Measurements from ENCODE around the gene PPM1K.
A peak's percentile ranks its signal among the peaks of the same experiment; 100 is the strongest.
"Not testable (repeated sequence)": the region's sequence is repeated elsewhere in the genome, so short reads cannot be mapped to it uniquely, and the experiment has no call there.

Gene PPM1K

GRCh38 chr4:88284439-88285234, at the start of gene PPM1K:
Gene PPM1K (minus strand): TSS chr4:88284561. CDS start chr4:88278583, 5,978 bp downstream.
- DNase-seq = peak; percentile 99

DNA sequence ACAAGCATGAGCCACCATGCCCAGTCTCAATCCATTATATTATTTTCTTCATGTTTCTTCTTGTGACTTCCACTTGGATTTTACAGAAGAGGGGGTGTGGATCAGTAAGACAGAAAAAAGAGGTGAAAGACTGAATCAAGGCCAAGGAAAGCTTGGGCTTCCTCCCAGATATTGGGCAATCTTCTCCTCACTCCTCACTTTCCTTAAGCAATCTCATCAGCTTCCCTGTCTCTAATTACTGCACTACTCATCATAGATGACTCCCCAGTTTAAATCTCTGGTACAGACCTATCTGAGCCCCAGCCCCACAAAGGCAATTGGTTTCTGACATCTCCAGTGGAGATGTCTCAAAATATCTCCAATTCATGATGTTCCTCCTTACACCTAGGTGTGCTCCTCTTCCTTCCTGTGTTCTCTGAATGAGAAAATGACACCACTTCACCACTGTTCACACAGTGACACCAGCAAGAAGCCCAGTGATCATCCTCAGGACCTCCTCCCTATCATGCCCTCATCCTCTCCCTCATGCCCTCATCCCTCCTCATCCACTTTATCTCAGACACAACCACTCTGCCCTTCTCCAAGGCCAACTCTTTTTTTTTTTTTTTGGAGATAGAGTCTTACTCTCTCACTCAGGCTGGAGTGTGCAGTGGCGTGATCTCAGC, 49.5 kb upstream of the PPM1K start:
- DNase-seq = no peak

GRCh38 chr4:88327665-88328064, 43.3 kb upstream of the PPM1K start:
- no peak for DNase-seq

GRCh38 chr4:88320780-88321373, 36.5 kb upstream of the PPM1K start:
- DNase-seq = no peak

GRCh38 chr4:88320224-88320779, 35.9 kb upstream of the PPM1K start:
- DNase-seq = no peak

DNA sequence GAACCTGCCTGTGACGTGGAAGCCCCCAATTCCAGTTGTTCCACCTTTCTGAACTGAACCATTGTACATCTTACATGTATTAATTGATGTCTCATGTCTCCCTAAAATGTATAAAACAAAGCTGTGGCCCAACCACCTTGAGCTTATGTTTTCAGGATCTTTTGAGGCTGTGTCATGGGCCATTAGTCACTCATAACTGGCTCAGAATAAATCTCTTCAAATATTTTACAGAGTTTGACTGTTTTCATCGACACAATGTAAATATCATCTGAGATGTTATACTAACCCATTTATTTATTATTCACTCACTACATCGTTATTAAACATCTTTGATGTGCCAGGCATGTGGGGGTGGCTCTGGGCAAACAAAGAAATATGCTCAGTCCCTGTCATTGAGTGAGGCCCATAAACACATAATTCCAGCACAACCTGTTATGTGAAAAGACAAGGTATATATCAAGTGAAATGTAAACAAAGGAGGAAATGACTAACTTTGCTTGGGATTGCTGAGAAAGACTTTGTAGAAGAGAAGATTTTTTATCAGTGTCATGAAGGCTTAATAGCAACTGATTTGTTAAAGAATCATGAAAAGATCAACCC, 34.5 kb upstream of the PPM1K start:
- DNase-seq = no peak

- DNase-seq = no peak
Measured at GRCh38 chr4:88315460-88316017, 31.2 kb upstream of the PPM1K start.

- DNase-seq = not testable (repeated sequence)
Measured at GRCh38 chr4:88313088-88313624, 28.8 kb upstream of the PPM1K start.

DNA sequence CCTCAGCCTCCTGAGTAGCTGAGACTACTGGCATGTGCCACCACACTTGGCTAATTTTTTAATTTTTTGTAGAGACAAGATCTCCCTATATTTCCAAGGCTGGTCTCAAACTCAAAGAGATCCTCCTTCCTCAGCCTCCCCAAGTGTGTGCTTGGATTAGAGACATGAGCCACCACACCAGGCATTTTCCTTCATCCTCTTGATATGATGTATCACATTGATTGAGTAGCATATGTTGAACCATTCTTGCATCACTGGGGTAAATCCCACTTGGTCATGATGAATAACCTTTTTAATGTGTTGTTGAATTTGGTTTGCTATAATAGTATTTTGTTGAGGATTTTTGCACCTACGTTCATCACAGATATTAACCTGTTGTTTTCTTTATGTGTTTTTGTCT, 24.2 kb upstream of the PPM1K start:
- no peak for DNase-seq

GRCh38 chr4:88297725-88298454, 13.5 kb upstream of the PPM1K start:
- no peak for DNase-seq

DNA sequence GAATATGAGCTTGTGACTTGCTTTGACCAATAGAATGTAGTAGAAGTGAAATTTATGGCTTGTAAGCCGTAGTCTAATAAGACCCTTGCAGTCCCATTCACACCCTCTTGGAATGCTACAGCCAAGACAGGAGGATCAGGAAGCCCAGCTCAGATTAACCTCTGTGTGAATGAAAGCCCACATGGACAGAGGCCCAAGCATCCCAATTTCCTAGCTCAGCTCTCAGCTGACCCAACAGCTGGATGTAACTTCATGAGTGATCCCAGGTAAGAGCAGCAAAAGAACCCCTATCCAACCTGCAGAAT, 12.8 kb upstream of the PPM1K start:
- DNase-seq = no peak

GRCh38 chr4:88296413-88297211, 12.3 kb upstream of the PPM1K start:
- DNase-seq = no peak

- no peak for DNase-seq
Measured at GRCh38 chr4:88295656-88296055, 11.3 kb upstream of the PPM1K start.

DNA sequence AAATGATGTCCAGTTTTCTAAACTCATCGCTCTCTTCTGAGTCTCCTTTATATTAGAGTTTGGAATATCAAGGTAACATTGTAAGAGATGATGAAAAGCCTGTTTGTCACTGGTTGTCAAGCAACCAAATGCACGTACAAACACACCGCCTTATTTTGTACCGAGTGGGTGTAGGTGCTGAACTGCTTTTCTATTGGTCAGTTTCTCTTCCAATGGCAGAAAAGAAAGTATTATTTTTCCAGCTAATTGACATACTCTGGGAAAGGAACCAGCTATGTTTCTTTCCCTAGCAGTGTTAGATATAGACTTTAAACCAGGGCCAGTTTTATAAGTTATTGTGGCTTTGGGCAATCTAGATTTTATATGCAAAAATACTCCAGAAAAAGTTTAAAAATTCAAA, 6.6 kb upstream of the PPM1K start:
- no peak for DNase-seq

DNA sequence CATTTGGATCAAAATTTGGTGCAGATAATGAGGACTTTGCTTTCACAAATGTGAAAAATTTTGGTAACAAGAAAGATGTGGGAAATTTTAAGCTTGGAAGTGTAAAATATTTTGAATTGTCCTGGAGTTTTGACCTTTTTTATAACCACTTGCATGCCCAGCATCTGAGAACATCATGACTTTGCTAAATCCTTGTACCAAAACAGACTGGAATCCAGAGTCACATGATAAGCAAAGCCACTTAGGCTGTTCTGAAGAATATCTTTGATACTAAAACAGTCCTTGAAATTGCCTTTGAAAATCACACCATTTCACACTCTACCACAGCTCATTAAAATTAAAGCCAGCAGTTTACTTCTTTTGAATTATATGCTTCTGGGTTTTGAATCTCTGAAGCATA, 2.5 kb upstream of the PPM1K start:
- no peak for DNase-seq

- DNase-seq = no peak
Measured at GRCh38 chr4:88285235-88285653, 883 bp upstream of the PPM1K start.

- peak; percentile 48 for DNase-seq
Measured at GRCh38 chr4:88283661-88284438, 511 bp downstream of the PPM1K start.

DNA sequence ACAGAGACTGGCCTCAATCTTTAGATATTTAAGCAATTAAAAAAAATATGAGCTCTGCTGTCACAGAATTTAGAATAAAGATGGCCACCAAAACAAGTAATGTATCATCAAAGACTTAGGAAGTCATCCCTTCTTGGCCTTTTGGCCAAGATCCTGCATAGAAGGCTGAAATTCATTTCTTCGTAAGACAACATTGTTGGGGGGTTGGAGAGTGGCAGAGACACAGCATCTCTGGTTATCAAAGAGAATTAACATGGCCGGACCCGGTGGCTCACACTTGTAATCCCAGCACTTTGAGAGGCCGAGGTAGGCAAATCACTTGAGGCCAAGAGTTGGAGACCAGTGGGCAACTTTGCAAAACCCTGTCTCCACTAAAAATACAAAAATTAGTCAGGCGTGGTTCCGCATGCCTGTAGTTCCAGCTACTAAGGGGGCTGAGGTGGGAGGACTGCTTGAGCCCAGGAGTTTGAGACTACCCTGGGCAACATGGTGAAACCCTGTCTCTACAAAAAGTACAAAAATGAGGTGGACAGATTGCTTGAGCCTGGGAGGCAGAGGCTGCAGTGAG, 4.0 kb downstream of the PPM1K start:
- DNase-seq = no peak

GRCh38 chr4:88277711-88278225, 6.6 kb downstream of the PPM1K start:
- DNase-seq = no peak
